Testis (tissue), 2 donors: ENCODE data around the gene LY6G6D.

Source experiments
- CTCF ChIP-seq, 3 experiments: fragments of 450-650 bp in 2 of 3; fragments of 200-600 bp in 1 of 3; sonication (generic) in 1 of 3; IDR thresholded peaks; one replicate each; pipeline ENCODE4 v1.5.1; 2016 to 2019; ENCODE audit warnings: antibody characterized with exemption in 3 of 3, mild to moderate bottlenecking in 2 of 3, moderate library complexity in 1 of 3
- POLR2A ChIP-seq: fragments of 450-650 bp; IDR thresholded peaks from one replicate; pipeline ENCODE4 v1.6.1; 2017; ENCODE audit warnings: antibody characterized with exemption, mild to moderate bottlenecking, moderate library complexity

- TF ChIP-seq POLR2A, result no peak
- TF ChIP-seq CTCF (IDR thresholded peaks at IDR 0.05), result no peak
Observed at GRCh38 chr6:31713465-31713864, 1.7 kb upstream of the LY6G6D start.
